Measurements from ENCODE around the gene TULP3.

Gene TULP3

DNA sequence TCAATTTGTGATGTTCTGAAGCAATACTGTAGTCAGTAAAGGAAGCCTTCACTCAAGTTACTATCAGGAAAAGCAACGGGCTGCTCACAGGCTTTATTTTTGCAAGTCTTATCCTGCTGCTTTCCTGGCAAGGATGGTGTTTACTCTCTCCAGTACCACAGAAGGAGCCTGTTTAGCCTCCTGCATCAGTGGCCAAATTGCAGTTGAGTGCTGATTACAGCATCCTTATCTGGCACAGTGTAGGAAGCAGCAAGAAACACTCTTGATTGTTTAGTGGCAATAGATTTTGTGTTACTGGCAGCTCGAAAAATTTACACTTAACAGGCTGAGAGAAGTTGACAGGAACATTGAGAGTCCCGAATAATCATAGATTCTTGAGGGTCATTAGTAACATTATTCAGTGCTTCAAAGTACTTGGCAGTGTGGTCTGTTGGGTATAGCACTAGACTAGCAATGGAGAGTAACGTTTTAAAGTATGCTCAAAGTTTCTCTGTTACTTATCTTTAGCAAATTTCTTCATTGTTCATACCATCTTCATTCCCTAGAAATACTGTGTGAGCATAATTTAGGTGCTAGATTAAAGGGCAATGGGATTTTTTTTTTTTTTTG is 11.7 kb downstream of the TULP3 start (continued):
- TF ChIP-seq SCRT1 (tag by site-specific recombination; IDR thresholded peaks at IDR 0.05; ENCODE audit: borderline replicate concordance) (0 out of 2 replicates have a peak, but pooled peaks have one; percentile 26), ZBTB17 (tag by site-specific recombination; IDR thresholded peaks at IDR 0.05) (0 out of 2 replicates have a peak, but pooled peaks have one; percentile 43), ZNF138 (tag by site-specific recombination; IDR thresholded peaks at IDR 0.05; ENCODE audit: borderline replicate concordance) (no peak), ZSCAN30 (tag by site-specific recombination; IDR thresholded peaks at IDR 0.05) (peak; percentile 70; the same call in 1 of the 2 replicates), ZNF701 (tag by site-specific recombination; IDR thresholded peaks at IDR 0.05) (no peak)

DNA sequence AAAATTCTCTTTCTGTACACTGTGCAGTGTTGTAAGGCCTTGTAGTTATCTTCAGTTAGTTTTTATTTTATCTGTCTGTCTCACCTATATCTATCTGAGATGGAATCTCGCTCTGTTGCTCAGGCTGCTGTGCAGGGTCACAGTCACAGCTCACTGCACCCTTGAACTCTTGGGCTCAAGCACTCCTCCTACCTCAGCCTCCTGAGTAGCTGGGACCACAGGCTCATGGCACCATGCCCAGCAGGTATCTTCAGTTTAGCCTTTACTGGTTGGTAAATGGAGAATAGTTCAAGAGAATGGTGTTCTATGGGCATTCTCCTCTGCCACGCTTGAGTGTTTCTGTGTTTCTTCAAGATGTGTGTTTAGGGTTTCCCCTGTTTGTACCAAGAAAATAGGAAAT is 13.6 kb downstream of the TULP3 start:
- Histone ChIP-seq H3K4me1 (ENCODE audit: control insufficient read depth, insufficient read depth, low read length) (no peaks in the 10 kb centered on the region), H3K36me3 (ENCODE audit: control insufficient read depth in 2 of 2, insufficient read depth in 1 of 2, low read length in 2 of 2) (peaks cover 0 to 3% of the 10 kb centered on the region in 2 experiments; a peak in 2 of 3 replicates), H3K4me3 (ENCODE audit: low read depth, low read length) (no peak overlapping the region), H3K9me3 (ENCODE audit: control insufficient read depth, insufficient read depth, low read depth, low read length) (no peaks in the 10 kb centered on the region), H3K27ac (ENCODE audit: extremely low read depth, low read depth, low read length) (no peak overlapping the region)
- no peak for TF ChIP-seq IKZF3 (tag by site-specific recombination; IDR thresholded peaks at IDR 0.05)
- TF ChIP-seq ZNF302 (tag by site-specific recombination; IDR thresholded peaks at IDR 0.05; ENCODE audit: low read depth), result no peak
- no peak for TF ChIP-seq ZNF677 (tag by site-specific recombination; IDR thresholded peaks at IDR 0.05)
- no peak for TF ChIP-seq ZNF19 (tag by site-specific recombination; IDR thresholded peaks at IDR 0.05; ENCODE audit: low read depth)
- TF ChIP-seq, protein P1, sequence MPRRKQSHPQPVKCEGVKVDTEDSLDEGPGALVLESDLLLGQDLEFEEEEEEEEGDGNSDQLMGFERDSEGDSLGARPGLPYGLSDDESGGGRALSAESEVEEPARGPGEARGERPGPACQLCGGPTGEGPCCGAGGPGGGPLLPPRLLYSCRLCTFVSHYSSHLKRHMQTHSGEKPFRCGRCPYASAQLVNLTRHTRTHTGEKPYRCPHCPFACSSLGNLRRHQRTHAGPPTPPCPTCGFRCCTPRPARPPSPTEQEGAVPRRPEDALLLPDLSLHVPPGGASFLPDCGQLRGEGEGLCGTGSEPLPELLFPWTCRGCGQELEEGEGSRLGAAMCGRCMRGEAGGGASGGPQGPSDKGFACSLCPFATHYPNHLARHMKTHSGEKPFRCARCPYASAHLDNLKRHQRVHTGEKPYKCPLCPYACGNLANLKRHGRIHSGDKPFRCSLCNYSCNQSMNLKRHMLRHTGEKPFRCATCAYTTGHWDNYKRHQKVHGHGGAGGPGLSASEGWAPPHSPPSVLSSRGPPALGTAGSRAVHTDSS (tag by site-specific recombination; IDR thresholded peaks at IDR 0.05), result no peak
- CTCF ChIA-PET, result no interaction called here
- POLR2A ChIA-PET, result no interaction called here

DNA sequence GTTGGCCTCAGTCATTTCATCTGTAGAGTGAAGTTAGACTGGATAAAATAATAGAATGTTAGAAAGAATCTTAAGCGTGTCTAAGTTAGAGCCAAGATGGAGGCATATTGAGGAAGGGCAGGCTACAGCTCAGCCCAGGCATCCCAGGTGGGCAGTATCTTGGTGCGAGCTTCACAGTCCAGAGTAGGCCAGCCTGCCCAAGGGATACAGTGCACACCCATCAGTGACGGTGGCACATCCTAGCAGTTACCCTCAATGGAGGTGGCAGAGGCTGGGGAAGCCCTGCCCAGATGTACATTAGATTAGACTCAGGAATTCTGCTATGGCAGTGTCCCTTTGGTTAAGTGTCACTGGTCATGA is 21.5 kb downstream of the TULP3 start:
- peaks cover 14 to 32% of the 10 kb centered on the region in 2 experiments for H3K36me3 ChIP-seq (ENCODE audit: control insufficient read depth in 2 of 2, insufficient read depth in 1 of 2, low read length in 2 of 2)
- TF ChIP-seq, protein P2, sequence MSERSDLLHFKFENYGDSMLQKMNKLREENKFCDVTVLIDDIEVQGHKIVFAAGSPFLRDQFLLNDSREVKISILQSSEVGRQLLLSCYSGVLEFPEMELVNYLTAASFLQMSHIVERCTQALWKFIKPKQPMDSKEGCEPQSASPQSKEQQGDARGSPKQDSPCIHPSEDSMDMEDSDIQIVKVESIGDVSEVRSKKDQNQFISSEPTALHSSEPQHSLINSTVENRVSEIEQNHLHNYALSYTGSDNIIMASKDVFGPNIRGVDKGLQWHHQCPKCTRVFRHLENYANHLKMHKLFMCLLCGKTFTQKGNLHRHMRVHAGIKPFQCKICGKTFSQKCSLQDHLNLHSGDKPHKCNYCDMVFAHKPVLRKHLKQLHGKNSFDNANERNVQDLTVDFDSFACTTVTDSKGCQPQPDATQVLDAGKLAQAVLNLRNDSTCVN (tag by site-specific recombination; optimal IDR thresholded peaks at IDR 0.05), result no peak
- no peak for TF ChIP-seq MZF1 (tag by site-specific recombination; IDR thresholded peaks at IDR 0.05; ENCODE audit: borderline replicate concordance)
- no peak for TF ChIP-seq ZNF221 (tag by site-specific recombination; IDR thresholded peaks at IDR 0.05; ENCODE audit: borderline replicate concordance)
- no peak for TF ChIP-seq ZNF350 (tag by site-specific recombination; IDR thresholded peaks at IDR 0.05)
- no peak for TF ChIP-seq KLF10 (tag by site-specific recombination; IDR thresholded peaks at IDR 0.05)
- no peak for TF ChIP-seq TCF7L2 (IDR thresholded peaks at IDR 0.05; ENCODE audit: borderline replicate concordance, low read depth, low read length)
- no peak for TF ChIP-seq ZNF530 (tag by site-specific recombination; IDR thresholded peaks at IDR 0.05; ENCODE audit: low read depth)
- no peak for TF ChIP-seq ZNF621 (tag by site-specific recombination; IDR thresholded peaks at IDR 0.05)
- TF ChIP-seq, protein P3, sequence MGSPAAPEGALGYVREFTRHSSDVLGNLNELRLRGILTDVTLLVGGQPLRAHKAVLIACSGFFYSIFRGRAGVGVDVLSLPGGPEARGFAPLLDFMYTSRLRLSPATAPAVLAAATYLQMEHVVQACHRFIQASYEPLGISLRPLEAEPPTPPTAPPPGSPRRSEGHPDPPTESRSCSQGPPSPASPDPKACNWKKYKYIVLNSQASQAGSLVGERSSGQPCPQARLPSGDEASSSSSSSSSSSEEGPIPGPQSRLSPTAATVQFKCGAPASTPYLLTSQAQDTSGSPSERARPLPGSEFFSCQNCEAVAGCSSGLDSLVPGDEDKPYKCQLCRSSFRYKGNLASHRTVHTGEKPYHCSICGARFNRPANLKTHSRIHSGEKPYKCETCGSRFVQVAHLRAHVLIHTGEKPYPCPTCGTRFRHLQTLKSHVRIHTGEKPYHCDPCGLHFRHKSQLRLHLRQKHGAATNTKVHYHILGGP (tag by site-specific recombination; IDR thresholded peaks at IDR 0.05), result no peak
- TF ChIP-seq, protein P4, sequence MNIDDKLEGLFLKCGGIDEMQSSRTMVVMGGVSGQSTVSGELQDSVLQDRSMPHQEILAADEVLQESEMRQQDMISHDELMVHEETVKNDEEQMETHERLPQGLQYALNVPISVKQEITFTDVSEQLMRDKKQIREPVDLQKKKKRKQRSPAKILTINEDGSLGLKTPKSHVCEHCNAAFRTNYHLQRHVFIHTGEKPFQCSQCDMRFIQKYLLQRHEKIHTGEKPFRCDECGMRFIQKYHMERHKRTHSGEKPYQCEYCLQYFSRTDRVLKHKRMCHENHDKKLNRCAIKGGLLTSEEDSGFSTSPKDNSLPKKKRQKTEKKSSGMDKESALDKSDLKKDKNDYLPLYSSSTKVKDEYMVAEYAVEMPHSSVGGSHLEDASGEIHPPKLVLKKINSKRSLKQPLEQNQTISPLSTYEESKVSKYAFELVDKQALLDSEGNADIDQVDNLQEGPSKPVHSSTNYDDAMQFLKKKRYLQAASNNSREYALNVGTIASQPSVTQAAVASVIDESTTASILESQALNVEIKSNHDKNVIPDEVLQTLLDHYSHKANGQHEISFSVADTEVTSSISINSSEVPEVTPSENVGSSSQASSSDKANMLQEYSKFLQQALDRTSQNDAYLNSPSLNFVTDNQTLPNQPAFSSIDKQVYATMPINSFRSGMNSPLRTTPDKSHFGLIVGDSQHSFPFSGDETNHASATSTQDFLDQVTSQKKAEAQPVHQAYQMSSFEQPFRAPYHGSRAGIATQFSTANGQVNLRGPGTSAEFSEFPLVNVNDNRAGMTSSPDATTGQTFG (tag by site-specific recombination; IDR thresholded peaks at IDR 0.05; ENCODE audit: borderline replicate concordance), result no peak
- no peak for TF ChIP-seq ZSCAN30 (tag by site-specific recombination; IDR thresholded peaks at IDR 0.05)
- TF ChIP-seq, protein P5, sequence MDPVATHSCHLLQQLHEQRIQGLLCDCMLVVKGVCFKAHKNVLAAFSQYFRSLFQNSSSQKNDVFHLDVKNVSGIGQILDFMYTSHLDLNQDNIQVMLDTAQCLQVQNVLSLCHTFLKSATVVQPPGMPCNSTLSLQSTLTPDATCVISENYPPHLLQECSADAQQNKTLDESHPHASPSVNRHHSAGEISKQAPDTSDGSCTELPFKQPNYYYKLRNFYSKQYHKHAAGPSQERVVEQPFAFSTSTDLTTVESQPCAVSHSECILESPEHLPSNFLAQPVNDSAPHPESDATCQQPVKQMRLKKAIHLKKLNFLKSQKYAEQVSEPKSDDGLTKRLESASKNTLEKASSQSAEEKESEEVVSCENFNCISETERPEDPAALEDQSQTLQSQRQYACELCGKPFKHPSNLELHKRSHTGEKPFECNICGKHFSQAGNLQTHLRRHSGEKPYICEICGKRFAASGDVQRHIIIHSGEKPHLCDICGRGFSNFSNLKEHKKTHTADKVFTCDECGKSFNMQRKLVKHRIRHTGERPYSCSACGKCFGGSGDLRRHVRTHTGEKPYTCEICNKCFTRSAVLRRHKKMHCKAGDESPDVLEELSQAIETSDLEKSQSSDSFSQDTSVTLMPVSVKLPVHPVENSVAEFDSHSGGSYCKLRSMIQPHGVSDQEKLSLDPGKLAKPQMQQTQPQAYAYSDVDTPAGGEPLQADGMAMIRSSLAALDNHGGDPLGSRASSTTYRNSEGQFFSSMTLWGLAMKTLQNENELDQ (tag by site-specific recombination; IDR thresholded peaks at IDR 0.05; ENCODE audit: low read depth), result no peak
- no peak for TF ChIP-seq ZNF610 (tag by site-specific recombination; IDR thresholded peaks at IDR 0.05; ENCODE audit: borderline replicate concordance)
- POLR2A ChIA-PET, result interaction anchor here (0.7 to 1.0 kb wide), 2 partner anchors 20 to 22 kb away, joined by 3 to 4 read pairs; partner anchors contain the start of gene TULP3
- H3K9me3 ChIP-seq (ENCODE audit: control insufficient read depth, insufficient read depth, low read depth, low read length), result no peaks in the 10 kb centered on the region
- 0 out of 2 replicates have a peak, but pooled peaks cover 2% of the 10 kb centered on the region for H3K4me1 ChIP-seq (ENCODE audit: control insufficient read depth, insufficient read depth, low read length)
- no peak overlapping the region for H3K27ac ChIP-seq (ENCODE audit: extremely low read depth, low read depth, low read length)
- CTCF ChIA-PET, result interaction anchor here (0.8 to 1.5 kb wide), 3 partner anchors 27 to 122 kb away, joined by 3 to 6 read pairs (median 6); no protein-coding TSS in a partner anchor
- no peak overlapping the region for H3K4me3 ChIP-seq (ENCODE audit: low read depth, low read length)
